Urothelium cell line (cell line): ENCODE results near the gene ANKRD17.

Experiments
- DNase-seq: peaks from one replicate; pipeline ENCODE4 v3.0.0; 2011; ENCODE audit warnings: low spot score, mixed read lengths
- FAIRE-seq: peaks from 2 replicates; lab custom pipeline; 2011; peaks lifted over from hg19 to GRCh38; lab: Jason Lieb, UNC

Gene ANKRD17

GRCh38 chr4:73066445-73066844 is 192.2 kb downstream of the ANKRD17 start:
- no peak for DNase-seq
- FAIRE-seq, result no peak

GRCh38 chr4:73064536-73064935 is 194.1 kb downstream of the ANKRD17 start:
- DNase-seq (no peak), FAIRE-seq (no peak)

GRCh38 chr4:73055241-73055897 is 203.2 kb downstream of the ANKRD17 start:
- FAIRE-seq (no peak), DNase-seq (no peak)

- FAIRE-seq (no peak), DNase-seq (no peak)
Observed at GRCh38 chr4:73053974-73054480, 204.6 kb downstream of the ANKRD17 start.

GRCh38 chr4:73053076-73053475 is 205.5 kb downstream of the ANKRD17 start:
- FAIRE-seq (no peak), DNase-seq (no peak)

- FAIRE-seq, result no peak
- DNase-seq, result no peak
Observed at GRCh38 chr4:73051625-73052024, 207.0 kb downstream of the ANKRD17 start.

- no peak for FAIRE-seq
Observed at GRCh38 chr4:73045879-73046278, 212.7 kb downstream of the ANKRD17 start.

GRCh38 chr4:73037057-73037456 is 221.5 kb downstream of the ANKRD17 start:
- no peak for FAIRE-seq

More at GRCh38 chr4:73045879-73046278, 212.7 kb downstream of the ANKRD17 start:
- DNase-seq, result no peak

GRCh38 chr4:73036123-73036522 is 222.5 kb downstream of the ANKRD17 start:
- no peak for FAIRE-seq

More at GRCh38 chr4:73037057-73037456, 221.5 kb downstream of the ANKRD17 start:
- no peak for DNase-seq

GRCh38 chr4:73034896-73035295 is 223.7 kb downstream of the ANKRD17 start:
- DNase-seq, result no peak
- peak; percentile 42 for FAIRE-seq

More at GRCh38 chr4:73036123-73036522, 222.5 kb downstream of the ANKRD17 start:
- no peak for DNase-seq

- DNase-seq (no peak), FAIRE-seq (no peak)
Observed at GRCh38 chr4:73028621-73029020, 230.0 kb downstream of the ANKRD17 start.
